ENCODE measurements around the gene GPR3. TPM values are rescaled to one million over a fixed set of nuclear protein-coding genes. Genes with fewer than 3 reads are reported as not detected.

GPR3 gene
- total and polyA plus RNA-seq, 4 donors: 0.51 to 1.8 (median 0.94) TPM

- DNase-seq (no peak), ATAC-seq (ENCODE audit: insufficient read depth, low FRiP score) (no peak)
- Histone ChIP-seq H3K4me1 (ENCODE audit: control insufficient read depth in 5 of 5, insufficient read depth in 5 of 5, low read length in 5 of 5) (peaks cover 11 to 39% (median 13%) of the 10 kb centered on the region in 5 donors), H3K27ac (ENCODE audit: low read depth in 1 of 2, low read length in 1 of 2) (peak overlapping the region; percentile 71 to 84), H3K9me3 (ENCODE audit: control insufficient read depth in 4 of 4, insufficient read depth in 3 of 4, low read length in 3 of 4) (no peaks in the 10 kb centered on the region), H3K27me3 (ENCODE audit: control insufficient read depth in 3 of 3, insufficient read depth in 3 of 3, low read length in 2 of 3) (no peaks in the 10 kb centered on the region), H3K4me3 (no peak overlapping the region), H3K9ac (ENCODE audit: insufficient read depth in 1 of 2, low read length in 2 of 2) (no peak overlapping the region), H3K36me3 (ENCODE audit: control insufficient read depth in 4 of 4, insufficient read depth in 4 of 4, low read length in 4 of 4) (peaks cover 7 to 19% (median 14%) of the 10 kb centered on the region in 4 donors)
- no peak for TF ChIP-seq CTCF (IDR thresholded peaks at IDR 0.05; ENCODE audit: control extremely low read depth, extremely low read depth)
- 36 to 56% methylated on average over 2 of the region's 2 CpGs for WGBS, 2 donors
Observed at GRCh38 chr1:27427329-27427728, 34.9 kb downstream of the GPR3 start.

GRCh38 chr1:27427816-27428315, 35.4 kb downstream of the GPR3 start:
- ATAC-seq (ENCODE audit: insufficient read depth, low FRiP score): no peak
- TF ChIP-seq CTCF (IDR thresholded peaks at IDR 0.05; ENCODE audit: control extremely low read depth, extremely low read depth): no peak
- H3K9me3 ChIP-seq (ENCODE audit: control insufficient read depth in 4 of 4, insufficient read depth in 3 of 4, low read length in 3 of 4): no peaks in the 10 kb centered on the region
- no peak overlapping the region for H3K9ac ChIP-seq (ENCODE audit: insufficient read depth in 1 of 2, low read length in 2 of 2)
- peak overlapping the region; percentile 71 to 84 for H3K27ac ChIP-seq (ENCODE audit: low read depth in 1 of 2, low read length in 1 of 2)
- H3K27me3 ChIP-seq (ENCODE audit: control insufficient read depth in 3 of 3, insufficient read depth in 3 of 3, low read length in 2 of 3): no peaks in the 10 kb centered on the region
- 37% methylated on average over 2 of the region's 2 CpGs for WGBS, 2 donors
- no peak overlapping the region for H3K4me3 ChIP-seq
- H3K36me3 ChIP-seq (ENCODE audit: control insufficient read depth in 4 of 4, insufficient read depth in 4 of 4, low read length in 4 of 4): peaks cover 7 to 19% (median 12%) of the 10 kb centered on the region in 4 donors
- DNase-seq: no peak
- H3K4me1 ChIP-seq (ENCODE audit: control insufficient read depth in 5 of 5, insufficient read depth in 5 of 5, low read length in 5 of 5): peaks cover 11 to 43% (median 16%) of the 10 kb centered on the region in 5 donors

GRCh38 chr1:27428316-27429028, 36.0 kb downstream of the GPR3 start:
- peaks cover 11 to 49% (median 16%) of the 10 kb centered on the region in 5 donors for H3K4me1 ChIP-seq (ENCODE audit: control insufficient read depth in 5 of 5, insufficient read depth in 5 of 5, low read length in 5 of 5)
- peak overlapping the region; percentile 69 to 85 for H3K27ac ChIP-seq (ENCODE audit: low read depth in 1 of 2, low read length in 1 of 2)
- peaks cover 7 to 19% (median 12%) of the 10 kb centered on the region in 4 donors for H3K36me3 ChIP-seq (ENCODE audit: control insufficient read depth in 4 of 4, insufficient read depth in 4 of 4, low read length in 4 of 4)
- no peak for DNase-seq
- no peaks in the 10 kb centered on the region for H3K27me3 ChIP-seq (ENCODE audit: control insufficient read depth in 3 of 3, insufficient read depth in 3 of 3, low read length in 2 of 3)
- WGBS, 2 donors: 11 to 27% methylated on average over 15 to 17 of the region's 17 CpGs
- no peak overlapping the region for H3K9ac ChIP-seq (ENCODE audit: insufficient read depth in 1 of 2, low read length in 2 of 2)
- H3K4me3 ChIP-seq: no peak overlapping the region
- no peak for TF ChIP-seq CTCF (IDR thresholded peaks at IDR 0.05; ENCODE audit: control extremely low read depth, extremely low read depth)
- no peaks in the 10 kb centered on the region for H3K9me3 ChIP-seq (ENCODE audit: control insufficient read depth in 4 of 4, insufficient read depth in 3 of 4, low read length in 3 of 4)
- ATAC-seq (ENCODE audit: insufficient read depth, low FRiP score): no peak
